NCI-H2196 (cell line): ENCODE measurements around the gene CFD.
A peak's percentile ranks its signal among the peaks of the same experiment; 100 is the strongest.
"Not testable (repeated sequence)": the region's sequence is repeated elsewhere in the genome, so short reads cannot be mapped to it uniquely, and the experiment has no call there.

Source experiments
- DNase-seq: peaks from one replicate; lab custom pipeline; 2025; ENCODE audit not compliant: unreplicated experiment; lab: John Stamatoyannopoulos, UW

Gene CFD

GRCh38 chr19:825897-826644, 33.4 kb upstream of the CFD start:
- DNase-seq, result no peak

- no peak for DNase-seq
These were observed 32.2 kb upstream of the CFD start for GRCh38 chr19:827314-827709.

GRCh38 chr19:827710-828321, 31.6 kb upstream of the CFD start, which contains the start of gene AZU1:
TSS of gene AZU1 (plus strand) at chr19:827837. CDS start at chr19:827847, 10 bp downstream.
- DNase-seq, result no peak

- DNase-seq, result no peak
These were observed 30.2 kb upstream of the CFD start for GRCh38 chr19:829129-829758.

GRCh38 chr19:831407-832369, 27.8 kb upstream of the CFD start:
- no peak for DNase-seq

GRCh38 chr19:834216-834615, 25.2 kb upstream of the CFD start:
- DNase-seq, result no peak

- DNase-seq, result no peak
These were observed 24.2 kb upstream of the CFD start for GRCh38 chr19:835210-835810.

GRCh38 chr19:840519-841206, 18.8 kb upstream of the CFD start, which contains the start of gene PRTN3:
TSS of gene PRTN3 (plus strand) at chr19:840999. CDS start at chr19:841009, 10 bp downstream.
- no peak for DNase-seq

- DNase-seq, result not testable (repeated sequence)
These were observed 16.7 kb upstream of the CFD start for GRCh38 chr19:842802-843179.

GRCh38 chr19:843180-843835, 16.2 kb upstream of the CFD start:
- DNase-seq, result peak; percentile 29

GRCh38 chr19:843836-844545, 15.5 kb upstream of the CFD start:
- no peak for DNase-seq

GRCh38 chr19:844546-844971, 14.9 kb upstream of the CFD start:
- DNase-seq, result peak; percentile 28

GRCh38 chr19:845707-846521, 13.6 kb upstream of the CFD start:
- no peak for DNase-seq

- no peak for DNase-seq
These were observed 11.0 kb upstream of the CFD start for GRCh38 chr19:848386-848921.

GRCh38 chr19:849195-849594, 10.3 kb upstream of the CFD start:
- DNase-seq, result not testable (repeated sequence)

- DNase-seq, result peak; percentile 90
These were observed 9.1 kb upstream of the CFD start for GRCh38 chr19:850221-850978.

GRCh38 chr19:850979-851335, 8.5 kb upstream of the CFD start:
- no peak for DNase-seq
